Ishikawa (cell line): ENCODE results near the gene KIF19.

ENCODE experiments used
- CEBPB ChIP-seq: IDR thresholded peaks from 2 replicates; pipeline ENCODE4 v1.6.1; 2012
- CREB1 ChIP-seq: IDR thresholded peaks from 2 replicates; pipeline ENCODE4 v1.6.1; 2012; ENCODE audit warnings: low read depth
- EGR1 ChIP-seq: IDR thresholded peaks from 2 replicates; pipeline ENCODE4 v1.6.1; 2012
- EP300 ChIP-seq: IDR thresholded peaks from 2 replicates; pipeline ENCODE4 v1.6.1; 2012; ENCODE audit warnings: borderline replicate concordance
- FOXM1 ChIP-seq: IDR thresholded peaks from 2 replicates; pipeline ENCODE4 v1.6.1; 2012; ENCODE audit warnings: low read depth, borderline replicate concordance
- MAX ChIP-seq: IDR thresholded peaks from 2 replicates; pipeline ENCODE4 v1.6.1; 2012
- NFIC ChIP-seq: IDR thresholded peaks from 2 replicates; pipeline ENCODE4 v1.6.1; 2012
- RAD21 ChIP-seq: IDR thresholded peaks from 2 replicates; pipeline ENCODE4 v1.6.1; 2012; ENCODE audit warnings: low read depth
- TAF1 ChIP-seq: IDR thresholded peaks from 2 replicates; pipeline ENCODE4 v1.6.1; 2012; ENCODE audit warnings: low read depth, mild to moderate bottlenecking
- TCF12 ChIP-seq: IDR thresholded peaks from 2 replicates; pipeline ENCODE4 v1.6.1; 2012; ENCODE audit warnings: low read depth
- TEAD4 ChIP-seq: IDR thresholded peaks from 2 replicates; pipeline ENCODE4 v1.6.1; 2012
- USF1 ChIP-seq: IDR thresholded peaks from 2 replicates; pipeline ENCODE4 v1.6.1; 2012
- YY1 ChIP-seq: IDR thresholded peaks from 2 replicates; pipeline ENCODE4 v1.6.1; 2012; ENCODE audit warnings: low read depth
- ZBTB7A ChIP-seq: IDR thresholded peaks from 2 replicates; pipeline ENCODE4 v1.6.1; 2012; ENCODE audit warnings: low read depth
- TF ChIP-seq, protein P1 (sequence below): IDR thresholded peaks from 2 replicates; pipeline ENCODE4 v1.6.1; 2012; ENCODE audit warnings: low read depth, mild to moderate bottlenecking

KIF19 gene

DNA sequence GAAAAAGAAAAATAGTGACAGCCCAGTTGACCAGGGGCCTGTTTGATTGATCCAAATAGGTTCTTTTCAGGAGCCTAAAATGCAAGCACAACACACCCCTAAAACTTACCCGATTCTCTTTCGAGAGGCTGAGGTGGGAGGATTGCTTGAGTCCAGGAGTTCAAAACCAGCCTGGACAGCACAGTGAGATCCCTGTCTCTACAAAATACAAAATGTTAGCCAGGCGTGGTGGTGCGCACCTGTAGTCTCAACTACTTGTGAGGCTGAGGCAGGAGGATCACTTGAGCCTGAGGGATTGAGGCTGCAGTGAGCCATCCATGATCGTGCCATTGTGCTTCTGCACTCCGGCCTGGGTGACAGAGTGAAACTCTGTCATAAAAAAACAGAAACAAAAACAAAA lies 1.5 kb upstream of the KIF19 start:
- no peak for TF ChIP-seq EP300
- TF ChIP-seq TEAD4, result no peak
- TF ChIP-seq ZBTB7A, result no peak
- TF ChIP-seq, protein P1, sequence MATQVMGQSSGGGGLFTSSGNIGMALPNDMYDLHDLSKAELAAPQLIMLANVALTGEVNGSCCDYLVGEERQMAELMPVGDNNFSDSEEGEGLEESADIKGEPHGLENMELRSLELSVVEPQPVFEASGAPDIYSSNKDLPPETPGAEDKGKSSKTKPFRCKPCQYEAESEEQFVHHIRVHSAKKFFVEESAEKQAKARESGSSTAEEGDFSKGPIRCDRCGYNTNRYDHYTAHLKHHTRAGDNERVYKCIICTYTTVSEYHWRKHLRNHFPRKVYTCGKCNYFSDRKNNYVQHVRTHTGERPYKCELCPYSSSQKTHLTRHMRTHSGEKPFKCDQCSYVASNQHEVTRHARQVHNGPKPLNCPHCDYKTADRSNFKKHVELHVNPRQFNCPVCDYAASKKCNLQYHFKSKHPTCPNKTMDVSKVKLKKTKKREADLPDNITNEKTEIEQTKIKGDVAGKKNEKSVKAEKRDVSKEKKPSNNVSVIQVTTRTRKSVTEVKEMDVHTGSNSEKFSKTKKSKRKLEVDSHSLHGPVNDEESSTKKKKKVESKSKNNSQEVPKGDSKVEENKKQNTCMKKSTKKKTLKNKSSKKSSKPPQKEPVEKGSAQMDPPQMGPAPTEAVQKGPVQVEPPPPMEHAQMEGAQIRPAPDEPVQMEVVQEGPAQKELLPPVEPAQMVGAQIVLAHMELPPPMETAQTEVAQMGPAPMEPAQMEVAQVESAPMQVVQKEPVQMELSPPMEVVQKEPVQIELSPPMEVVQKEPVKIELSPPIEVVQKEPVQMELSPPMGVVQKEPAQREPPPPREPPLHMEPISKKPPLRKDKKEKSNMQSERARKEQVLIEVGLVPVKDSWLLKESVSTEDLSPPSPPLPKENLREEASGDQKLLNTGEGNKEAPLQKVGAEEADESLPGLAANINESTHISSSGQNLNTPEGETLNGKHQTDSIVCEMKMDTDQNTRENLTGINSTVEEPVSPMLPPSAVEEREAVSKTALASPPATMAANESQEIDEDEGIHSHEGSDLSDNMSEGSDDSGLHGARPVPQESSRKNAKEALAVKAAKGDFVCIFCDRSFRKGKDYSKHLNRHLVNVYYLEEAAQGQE, result no peak
- TF ChIP-seq MAX, result no peak
- no peak for TF ChIP-seq CREB1
- TF ChIP-seq USF1, result no peak
- TF ChIP-seq FOXM1, result no peak
- no peak for TF ChIP-seq EGR1
- TF ChIP-seq TCF12, result no peak

DNA sequence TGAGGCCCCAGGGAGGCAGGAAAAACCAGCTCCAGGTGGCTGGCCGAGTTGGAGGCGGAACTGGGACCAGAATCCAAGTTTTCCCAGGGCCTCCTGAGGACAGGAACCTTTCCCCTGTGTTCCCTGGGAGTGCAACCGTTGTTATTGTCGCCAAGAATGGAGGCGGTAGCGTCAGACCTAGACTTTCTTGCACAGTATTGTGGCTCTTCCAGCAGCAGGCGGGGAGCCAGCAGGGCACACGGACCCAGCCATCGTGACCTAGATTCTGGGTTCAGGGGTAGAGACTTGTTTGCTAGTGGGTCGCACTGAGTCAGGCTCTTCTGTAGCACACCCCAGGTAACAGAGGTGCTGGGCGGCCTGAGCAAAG lies 667 bp upstream of the KIF19 start:
- TF ChIP-seq TEAD4 (no peak), MAX (no peak), FOXM1 (no peak), ZBTB7A (no peak), YY1 (no peak), USF1 (no peak), TCF12 (no peak), CEBPB (no peak), TAF1 (no peak), RAD21 (no peak), NFIC (no peak), CREB1 (no peak), EP300 (no peak), EGR1 (no peak)
- TF ChIP-seq, protein P1, result no peak

DNA sequence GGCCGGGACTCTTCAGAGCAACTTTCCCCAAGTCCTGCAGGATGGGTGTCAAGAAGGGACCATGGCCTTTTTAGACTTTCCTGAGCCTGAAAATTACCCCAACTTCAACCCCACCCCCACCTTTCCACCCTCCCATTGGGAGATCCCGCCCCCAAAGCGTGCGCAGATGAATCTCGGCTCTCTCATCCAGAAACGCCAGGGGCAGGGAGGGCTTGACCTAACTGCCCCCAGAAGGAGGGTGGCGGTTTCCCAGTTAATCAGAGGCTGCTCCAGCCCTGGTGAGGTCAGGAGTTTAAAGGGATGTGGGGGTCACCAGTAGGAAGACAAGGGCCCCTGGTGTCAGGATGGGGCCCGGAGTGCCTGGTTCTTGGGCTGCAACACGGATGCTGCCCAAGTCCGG lies 480 bp downstream of the KIF19 start:
- TF ChIP-seq EP300 (no peak), RAD21 (no peak), MAX (no peak), YY1 (no peak), CREB1 (no peak), TAF1 (no peak), CEBPB (no peak), USF1 (no peak), EGR1 (no peak), TCF12 (no peak), FOXM1 (no peak), ZBTB7A (no peak), TEAD4 (no peak), NFIC (no peak)
- TF ChIP-seq, protein P1, result no peak

GRCh38 chr17:74328487-74328886 lies 2.5 kb downstream of the KIF19 start:
- no peak for TF ChIP-seq CEBPB
- TF ChIP-seq USF1, result no peak
- no peak for TF ChIP-seq RAD21
- no peak for TF ChIP-seq ZBTB7A
- TF ChIP-seq, protein P1, result no peak
